Left lung (tissue), 10 donors: ENCODE measurements around the gene SIGLEC10. TPM values are rescaled to one million over a fixed set of nuclear protein-coding genes. Genes with fewer than 3 reads are reported as not detected.
"Not testable (repeated sequence)": the region's sequence is repeated elsewhere in the genome, so short reads cannot be mapped to it uniquely, and the experiment has no call there.

Experiments
- ATAC-seq: fragments of 200-7000 bp; cut with Tn5 transposase; one replicate; pipeline ENCODE4 v1.9.1; 2020; ENCODE audit warnings: moderate library complexity
- DNase-seq, 4 donors: peaks; one replicate each; pipeline ENCODE4 v3.0.0-alpha.2; 2013 to 2020
- H3K27ac ChIP-seq, 2 donors: fragments of 200-600 bp; sonication (generic) in 1 of 2; one replicate each; pipeline versions ENCODE4 v1.5.0 to v1.8.0; 2020 to 2021
- H3K27me3 ChIP-seq, 2 donors: fragments of 200-600 bp; sonication (generic) in 1 of 2; one replicate each; pipeline versions ENCODE4 v1.5.0 to v1.8.0; 2020 to 2021
- H3K36me3 ChIP-seq, 2 donors: fragments of 200-600 bp; sonication (generic) in 1 of 2; one replicate each; pipeline versions ENCODE4 v1.5.0 to v1.8.0; 2020 to 2021
- H3K4me1 ChIP-seq, 2 donors: fragments of 200-600 bp; one replicate each; pipeline ENCODE4 v1.8.0; 2021
- H3K4me3 ChIP-seq, 2 donors: fragments of 200-600 bp; sonication (generic) in 1 of 2; one replicate each; pipeline versions ENCODE4 v1.5.0 to v1.8.0; 2020 to 2021; ENCODE audit warnings: mild to moderate bottlenecking in 1 of 2
- H3K9me3 ChIP-seq, 2 donors: fragments of 200-600 bp; sonication (generic) in 1 of 2; one replicate each; pipeline versions ENCODE4 v1.5.0 to v1.8.0; 2020 to 2021
- CTCF ChIP-seq, 2 donors: fragments of 200-600 bp; sonication (generic) in 1 of 2; IDR thresholded peaks; one replicate each; pipeline versions ENCODE4 v1.5.0 to v1.8.0; 2021; ENCODE audit warnings: antibody characterized with exemption in 2 of 2
- intact Hi-C, 2 donors: fragments of 100-400 bp; cut with DNase I; formaldehyde crosslinking; loops; one replicate each; pipeline versions ENCODE4 v1.11.2 to v1.14.2; 2022
- polyA plus RNA-seq, 6 donors: library from polyadenylated mRNA; unstranded; fragments of 120-200 nt; gene quantifications; one replicate each; pipeline ENCODE4 v1.2.1, GENCODE V29; 2013; ENCODE audit not compliant: insufficient read length in 6 of 6
- total RNA-seq, 2 donors: library from RNA; stranded (reverse); fragmentation: NEBNext Ultra II Directional; extraction: Animal tissue kit (Norgen Biotek cat#: 25700); gene quantifications; one replicate each; pipeline ENCODE4 v1.2.1, GENCODE V29; 2021
- donor health status: DM: no; HTN: yes; CAD: no.
- donor health status: DM: no; HTN: no; CAD: no.

The SIGLEC10 gene
- total and polyA plus RNA-seq, 8 donors = 1.3 to 119 (median 1.7) TPM

- TF ChIP-seq CTCF (IDR thresholded peaks at IDR 0.05) = no peak
- DNase-seq (no peak), ATAC-seq (no peak)
- Histone ChIP-seq H3K36me3 (no peaks in the 10 kb centered on the region), H3K9me3 (no peaks in the 10 kb centered on the region), H3K27me3 (peaks cover 0 to 58% of the 10 kb centered on the region in 2 donors), H3K4me3 (no peak overlapping the region), H3K4me1 (peaks cover 0 to 20% of the 10 kb centered on the region in 2 donors), H3K27ac (no peak overlapping the region)
- intact Hi-C loops = no loop called here
These were observed 40.0 kb upstream of the SIGLEC10 start for GRCh38 chr19:51457351-51458013.

- Histone ChIP-seq H3K4me1 (peaks cover 0 to 13% of the 10 kb centered on the region in 2 donors), H3K36me3 (no peaks in the 10 kb centered on the region), H3K9me3 (no peaks in the 10 kb centered on the region), H3K4me3 (no peak overlapping the region), H3K27ac (no peak overlapping the region), H3K27me3 (peaks cover 0 to 51% of the 10 kb centered on the region in 2 donors)
- ATAC-seq (no peak), DNase-seq (no peak)
- TF ChIP-seq CTCF (IDR thresholded peaks at IDR 0.05) = no peak
- intact Hi-C loops = no loop called here
These were observed 39.3 kb upstream of the SIGLEC10 start for GRCh38 chr19:51456541-51457290.

GRCh38 chr19:51450730-51451307, 33.4 kb upstream of the SIGLEC10 start:
- intact Hi-C loops = no loop called here

GRCh38 chr19:51448411-51449016, 31.1 kb upstream of the SIGLEC10 start:
- ATAC-seq = no peak
- H3K9me3 ChIP-seq = no peaks in the 10 kb centered on the region
- no peak for TF ChIP-seq CTCF (IDR thresholded peaks at IDR 0.05)
- no peaks in the 10 kb centered on the region for H3K36me3 ChIP-seq
- no peak overlapping the region for H3K4me3 ChIP-seq
- peaks cover 0 to 29% of the 10 kb centered on the region in 2 donors for H3K27me3 ChIP-seq
- DNase-seq = no peak
- no peaks in the 10 kb centered on the region for H3K4me1 ChIP-seq
- H3K27ac ChIP-seq = no peak overlapping the region
- intact Hi-C loops = no loop called here

More at GRCh38 chr19:51450730-51451307, 33.4 kb upstream of the SIGLEC10 start:
- no peaks in the 10 kb centered on the region for H3K4me1 ChIP-seq
- TF ChIP-seq CTCF (IDR thresholded peaks at IDR 0.05) = no peak
- no peak overlapping the region for H3K27ac ChIP-seq
- ATAC-seq (no peak), DNase-seq (no peak)
- no peaks in the 10 kb centered on the region for H3K36me3 ChIP-seq
- H3K27me3 ChIP-seq = peaks cover 0 to 45% of the 10 kb centered on the region in 2 donors
- no peaks in the 10 kb centered on the region for H3K9me3 ChIP-seq
- no peak overlapping the region for H3K4me3 ChIP-seq

GRCh38 chr19:51448011-51448410, 30.6 kb upstream of the SIGLEC10 start:
- Histone ChIP-seq H3K4me1 (no peaks in the 10 kb centered on the region), H3K27ac (no peak overlapping the region), H3K27me3 (peaks cover 0 to 30% of the 10 kb centered on the region in 2 donors), H3K36me3 (no peaks in the 10 kb centered on the region), H3K9me3 (no peaks in the 10 kb centered on the region), H3K4me3 (no peak overlapping the region)
- ATAC-seq (no peak), DNase-seq (no peak)
- no peak for TF ChIP-seq CTCF (IDR thresholded peaks at IDR 0.05)
- intact Hi-C loops = no loop called here

- H3K27me3 ChIP-seq = peaks cover 0 to 35% of the 10 kb centered on the region in 2 donors
These were observed 30.1 kb upstream of the SIGLEC10 start for GRCh38 chr19:51447510-51447909.

More at GRCh38 chr19:51447510-51447909, 30.1 kb upstream of the SIGLEC10 start:
- H3K27ac ChIP-seq, ATAC-seq, H3K36me3 ChIP-seq, H3K9me3 ChIP-seq, H3K4me1 ChIP-seq, DNase-seq, H3K4me3 ChIP-seq, intact Hi-C loops: not testable (repeated sequence)
